SK-N-SH treated with all-trans-retinoic acid at 6 μM for 48 hours (cell line): ENCODE data around the gene SERPINA12.

Experiments used
- ARNTL ChIP-seq: fragments of 450-650 bp; formaldehyde crosslinking; IDR thresholded peaks from 2 replicates; pipeline ENCODE4 v1.5.0; 2020; ENCODE audit warnings: low read depth, mild to moderate bottlenecking, moderate library complexity, borderline replicate concordance
- CREB5 ChIP-seq: fragments of 250-450 bp; sonication (Bioruptor Pico); IDR thresholded peaks from 2 replicates; pipeline ENCODE4 v1.5.1; 2020; ENCODE audit warnings: low read depth, mild to moderate bottlenecking, moderate library complexity
- ESRRG ChIP-seq: fragments of 250-450 bp; sonication (Bioruptor Pico); IDR thresholded peaks from 2 replicates; pipeline ENCODE4 v1.6.1; 2021; ENCODE audit warnings: mild to moderate bottlenecking
- GLIS3 ChIP-seq: fragments of 250-450 bp; sonication (Bioruptor Pico); IDR thresholded peaks from 2 replicates; pipeline ENCODE4 v1.5.0; 2020; ENCODE audit warnings: mild to moderate bottlenecking, moderate library complexity
- OSR1 ChIP-seq: fragments of 250-450 bp; sonication (Bioruptor Pico); IDR thresholded peaks from 2 replicates; pipeline ENCODE4 v1.8.0; 2022; ENCODE audit warnings: moderate library complexity, mild to moderate bottlenecking, inconsistent platforms
- PPARA ChIP-seq: fragments of 250-450 bp; sonication (Bioruptor Pico); IDR thresholded peaks from 2 replicates; pipeline ENCODE4 v1.5.0; 2020; ENCODE audit warnings: mild to moderate bottlenecking, borderline replicate concordance
- TCF4 ChIP-seq: fragments of 250-450 bp; sonication (Bioruptor Pico); IDR thresholded peaks from 2 replicates; pipeline ENCODE4 v1.8.0; 2021; ENCODE audit warnings: mild to moderate bottlenecking, moderate library complexity, borderline replicate concordance
- ZFP3 ChIP-seq: fragments of 250-450 bp; sonication (Bioruptor Pico); IDR thresholded peaks from 2 replicates; pipeline ENCODE4 v1.5.0; 2020; ENCODE audit warnings: mild to moderate bottlenecking, moderate library complexity
- ZFP30 ChIP-seq: fragments of 450-650 bp; formaldehyde crosslinking; IDR thresholded peaks from 2 replicates; pipeline ENCODE4 v1.5.0; 2022; ENCODE audit warnings: mild to moderate bottlenecking, moderate library complexity
- ZNF70 ChIP-seq: fragments of 450-650 bp; formaldehyde crosslinking; IDR thresholded peaks from 2 replicates; pipeline ENCODE4 v1.5.0; 2020; ENCODE audit warnings: mild to moderate bottlenecking, moderate library complexity
- TF ChIP-seq, protein P1 (sequence below): fragments of 250-450 bp; sonication (Bioruptor Pico); IDR thresholded peaks from 2 replicates; pipeline ENCODE4 v1.8.0; 2020; ENCODE audit warnings: mild to moderate bottlenecking, moderate library complexity, borderline replicate concordance

GRCh38 chr14:94484481-94484880 lies 24.8 kb downstream of the SERPINA12 start:
- no peak for TF ChIP-seq ZNF70 (CRISPR knock-in tag)
- no peak for TF ChIP-seq ZFP30
- TF ChIP-seq, protein P1, sequence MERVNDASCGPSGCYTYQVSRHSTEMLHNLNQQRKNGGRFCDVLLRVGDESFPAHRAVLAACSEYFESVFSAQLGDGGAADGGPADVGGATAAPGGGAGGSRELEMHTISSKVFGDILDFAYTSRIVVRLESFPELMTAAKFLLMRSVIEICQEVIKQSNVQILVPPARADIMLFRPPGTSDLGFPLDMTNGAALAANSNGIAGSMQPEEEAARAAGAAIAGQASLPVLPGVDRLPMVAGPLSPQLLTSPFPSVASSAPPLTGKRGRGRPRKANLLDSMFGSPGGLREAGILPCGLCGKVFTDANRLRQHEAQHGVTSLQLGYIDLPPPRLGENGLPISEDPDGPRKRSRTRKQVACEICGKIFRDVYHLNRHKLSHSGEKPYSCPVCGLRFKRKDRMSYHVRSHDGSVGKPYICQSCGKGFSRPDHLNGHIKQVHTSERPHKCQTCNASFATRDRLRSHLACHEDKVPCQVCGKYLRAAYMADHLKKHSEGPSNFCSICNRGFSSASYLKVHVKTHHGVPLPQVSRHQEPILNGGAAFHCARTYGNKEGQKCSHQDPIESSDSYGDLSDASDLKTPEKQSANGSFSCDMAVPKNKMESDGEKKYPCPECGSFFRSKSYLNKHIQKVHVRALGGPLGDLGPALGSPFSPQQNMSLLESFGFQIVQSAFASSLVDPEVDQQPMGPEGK (CRISPR knock-in tag): no peak
- no peak for TF ChIP-seq ESRRG
- no peak for TF ChIP-seq CREB5 (CRISPR knock-in tag)
- no peak for TF ChIP-seq GLIS3 (CRISPR knock-in tag)
- TF ChIP-seq TCF4 (CRISPR knock-in tag): no peak
- no peak for TF ChIP-seq ZFP3
- TF ChIP-seq ARNTL (CRISPR knock-in tag): no peak
- TF ChIP-seq OSR1 (CRISPR knock-in tag): no peak
- TF ChIP-seq PPARA: no peak
